Adipose tissue (tissue), 3 donors: Measurements from ENCODE around the gene SLC25A19. TPM values are rescaled to one million over a fixed set of nuclear protein-coding genes. Genes with fewer than 3 reads are reported as not detected.
A peak's percentile ranks its signal among the peaks of the same experiment; 100 is the strongest.
"Not testable (repeated sequence)": the region's sequence is repeated elsewhere in the genome, so short reads cannot be mapped to it uniquely, and the experiment has no call there.

Source experiments
- H3K27ac ChIP-seq: one replicate; pipeline ENCODE4 v1.5.1; 2013; ENCODE audit warnings: low read depth, low read length
- WGBS, 3 donors: extraction: QIAGEN DNeasy Blood & Tissue Kit; methylation state at CpG; one replicate each; pipeline ENCODE4 v1.1.7; 2013; 5-methylcytosine and 5-hydroxymethylcytosine counted together
- polyA plus RNA-seq, 3 donors: library from polyadenylated mRNA; stranded (reverse); fragments of 200-250 nt; gene quantifications; one replicate each; pipeline ENCODE4 v1.2.3, GENCODE V29; 2013
- donor health status: healthy with polysubstance abuse.
- donor health status: Bipolar disorder and iron deficiency.
- donor health status: healthy.

SLC25A19 gene
- polyA plus RNA-seq, 3 donors = 8.1 to 13.8 (median 12.4) TPM

DNA sequence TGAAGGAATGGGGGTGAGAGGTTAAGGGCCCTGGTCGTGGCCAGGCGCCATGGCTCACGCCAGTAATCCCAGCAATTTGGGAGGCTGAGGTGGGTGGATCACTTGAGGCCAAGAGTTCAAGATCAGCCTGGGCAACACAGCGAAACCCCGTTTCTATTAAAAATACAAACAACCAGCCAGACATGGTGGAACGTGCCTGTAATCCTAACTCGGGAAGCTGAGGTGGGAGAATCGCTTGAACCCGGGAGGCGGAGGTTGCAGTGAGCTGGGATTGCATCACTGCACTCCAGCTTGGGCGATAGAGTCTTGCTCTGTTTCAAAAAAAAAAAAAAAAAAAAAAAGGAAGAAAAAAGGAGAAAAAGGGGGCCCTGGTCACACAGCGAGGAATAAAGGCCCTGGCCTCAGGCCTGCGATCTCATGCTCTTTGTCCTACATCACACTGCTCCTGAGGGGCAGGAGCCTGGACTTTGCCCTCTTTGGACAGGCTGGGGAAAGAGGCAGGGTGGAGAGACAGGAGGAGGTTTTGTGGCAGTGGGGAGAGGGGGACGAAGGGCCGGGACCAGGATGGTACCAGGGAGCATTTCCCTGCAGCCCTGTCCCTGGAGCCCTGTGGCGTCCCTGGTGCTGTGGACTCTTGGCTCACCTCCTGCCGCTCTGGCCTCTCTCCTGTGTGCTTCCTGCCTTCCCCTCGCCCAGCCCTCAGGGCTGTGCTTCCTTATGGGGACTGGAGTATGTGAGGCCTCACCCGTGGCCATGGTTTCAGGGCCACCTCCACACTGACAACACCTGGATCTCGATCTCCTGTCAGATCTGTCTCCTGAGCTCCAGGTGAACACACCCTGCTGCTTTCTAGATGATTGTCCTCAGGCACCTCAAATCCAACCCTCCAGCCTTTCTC, 19.7 kb upstream of the SLC25A19 start:
- WGBS, 3 donors = 26 to 47% (median 37%) methylated on average over 20 of the region's 20 CpGs
- H3K27ac ChIP-seq = peak overlapping the region; percentile 72

DNA sequence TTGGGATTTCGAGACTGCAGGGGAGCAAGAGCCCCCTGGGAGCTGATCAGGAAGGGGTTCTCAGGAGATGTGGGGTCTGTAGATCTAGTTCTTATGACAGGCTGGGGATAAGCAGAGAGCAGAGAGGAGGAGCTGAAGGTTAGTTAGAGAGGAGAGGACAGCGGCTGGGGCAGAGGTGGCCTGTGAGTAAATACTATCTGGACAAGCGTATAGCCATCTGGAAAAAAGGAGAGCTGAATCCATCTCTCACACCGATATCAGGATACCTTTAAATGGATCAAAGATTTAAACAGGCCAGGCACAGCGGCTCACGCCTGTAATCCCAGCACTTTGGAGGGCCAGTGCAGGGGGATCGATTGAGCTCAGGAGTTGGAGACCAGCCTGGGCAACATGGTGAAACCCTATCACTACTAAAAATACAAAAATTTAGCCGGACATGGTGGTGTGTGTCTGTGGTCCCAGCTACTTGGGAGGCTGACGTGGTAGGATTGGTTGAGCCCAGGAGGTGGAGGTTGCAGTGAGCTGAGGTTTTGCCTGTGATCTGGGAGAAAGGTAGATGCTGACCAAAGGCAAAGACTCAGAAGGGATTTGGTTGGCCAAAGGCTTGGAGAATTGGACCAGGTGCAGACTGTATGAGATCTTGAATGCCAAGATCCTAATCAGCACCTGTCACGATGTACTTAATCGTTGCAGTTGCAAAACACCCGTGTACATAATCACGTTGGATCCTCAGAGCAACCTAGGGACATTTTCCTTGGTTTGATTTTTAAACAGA, 18.9 kb upstream of the SLC25A19 start:
- H3K27ac ChIP-seq = no peak overlapping the region
- WGBS, 3 donors = 70 to 74% (median 74%) methylated on average over 13 of the region's 13 CpGs

DNA sequence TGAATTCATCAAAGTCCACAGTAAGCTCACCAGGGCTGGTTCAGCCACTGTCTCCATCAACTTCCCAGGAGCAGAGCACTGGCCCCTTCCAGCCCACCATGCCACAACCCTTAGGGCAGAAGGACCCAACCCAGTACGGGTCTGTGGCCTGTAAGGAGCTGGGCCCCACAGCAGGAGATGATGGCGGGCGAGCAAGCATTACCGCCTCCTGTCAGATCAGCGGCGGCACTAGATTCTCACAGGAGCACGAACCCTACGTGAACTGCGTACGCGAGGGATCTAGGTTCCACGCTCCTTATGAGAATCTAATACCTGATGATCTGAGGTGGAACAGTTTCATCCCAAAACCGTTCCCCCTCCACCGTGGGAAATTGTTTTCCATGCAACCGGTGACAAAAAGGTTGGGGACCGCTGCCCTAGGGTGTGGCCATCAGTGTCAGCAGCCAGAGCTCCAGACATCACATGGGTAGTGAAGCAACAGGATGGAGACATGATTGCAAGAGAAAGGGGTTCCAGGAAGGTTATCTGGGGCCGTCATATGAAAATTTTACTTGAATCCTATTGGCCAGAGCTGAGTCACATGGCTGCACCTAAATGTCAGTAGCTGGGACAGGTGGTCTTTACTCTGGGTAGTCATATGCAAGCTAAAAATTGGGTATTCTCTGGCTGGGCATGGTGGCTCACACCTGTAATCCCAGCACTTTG, 12.4 kb upstream of the SLC25A19 start:
- H3K27ac ChIP-seq = no peak overlapping the region
- 76 to 88% (median 77%) methylated on average over 17 of the region's 17 CpGs for WGBS, 3 donors

DNA sequence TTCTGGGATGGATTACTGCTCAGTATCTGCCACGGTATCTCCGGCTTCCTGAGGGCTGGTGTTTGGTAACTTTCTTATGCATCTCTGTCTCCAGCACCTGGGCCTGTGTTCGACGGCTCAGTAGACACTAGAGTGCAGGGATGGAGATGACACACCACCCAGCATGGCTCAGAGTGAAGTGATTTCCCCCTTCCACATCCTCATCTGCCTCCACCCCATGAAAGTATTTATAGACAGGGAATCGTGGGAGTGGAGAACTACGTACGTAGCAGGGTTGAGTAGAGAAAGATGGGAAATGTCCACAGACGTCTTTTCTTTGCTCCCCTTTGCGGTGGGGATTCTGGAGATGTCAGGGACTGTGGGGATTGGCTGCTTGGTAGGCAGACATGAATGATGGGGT, 11.8 kb upstream of the SLC25A19 start:
- no peak overlapping the region for H3K27ac ChIP-seq
- whole genome bisulfite sequencing, 3 donors = 65 to 76% (median 73%) methylated on average over 9 of the region's 9 CpGs

DNA sequence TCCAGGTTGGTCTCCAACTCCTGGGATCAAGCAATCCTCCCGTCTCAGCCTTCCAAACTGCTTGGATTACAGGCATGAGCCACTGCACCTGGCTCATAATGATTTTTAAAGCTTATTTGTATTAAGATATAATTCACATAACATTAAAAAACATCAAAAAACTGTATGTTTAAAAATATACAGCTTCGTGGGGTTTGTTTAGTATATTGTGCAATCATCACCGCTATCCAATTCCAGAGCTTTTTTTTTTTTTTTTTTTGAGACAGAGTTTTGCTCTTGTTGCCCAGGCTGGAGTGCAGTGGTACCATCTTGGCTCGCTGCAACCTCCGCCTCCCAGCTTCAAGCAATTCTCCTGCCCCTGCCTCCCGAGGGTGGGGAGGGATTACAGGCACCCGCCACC, 11.0 kb upstream of the SLC25A19 start:
- WGBS, 3 donors = 69 to 80% (median 72%) methylated on average over 7 of the region's 7 CpGs

DNA sequence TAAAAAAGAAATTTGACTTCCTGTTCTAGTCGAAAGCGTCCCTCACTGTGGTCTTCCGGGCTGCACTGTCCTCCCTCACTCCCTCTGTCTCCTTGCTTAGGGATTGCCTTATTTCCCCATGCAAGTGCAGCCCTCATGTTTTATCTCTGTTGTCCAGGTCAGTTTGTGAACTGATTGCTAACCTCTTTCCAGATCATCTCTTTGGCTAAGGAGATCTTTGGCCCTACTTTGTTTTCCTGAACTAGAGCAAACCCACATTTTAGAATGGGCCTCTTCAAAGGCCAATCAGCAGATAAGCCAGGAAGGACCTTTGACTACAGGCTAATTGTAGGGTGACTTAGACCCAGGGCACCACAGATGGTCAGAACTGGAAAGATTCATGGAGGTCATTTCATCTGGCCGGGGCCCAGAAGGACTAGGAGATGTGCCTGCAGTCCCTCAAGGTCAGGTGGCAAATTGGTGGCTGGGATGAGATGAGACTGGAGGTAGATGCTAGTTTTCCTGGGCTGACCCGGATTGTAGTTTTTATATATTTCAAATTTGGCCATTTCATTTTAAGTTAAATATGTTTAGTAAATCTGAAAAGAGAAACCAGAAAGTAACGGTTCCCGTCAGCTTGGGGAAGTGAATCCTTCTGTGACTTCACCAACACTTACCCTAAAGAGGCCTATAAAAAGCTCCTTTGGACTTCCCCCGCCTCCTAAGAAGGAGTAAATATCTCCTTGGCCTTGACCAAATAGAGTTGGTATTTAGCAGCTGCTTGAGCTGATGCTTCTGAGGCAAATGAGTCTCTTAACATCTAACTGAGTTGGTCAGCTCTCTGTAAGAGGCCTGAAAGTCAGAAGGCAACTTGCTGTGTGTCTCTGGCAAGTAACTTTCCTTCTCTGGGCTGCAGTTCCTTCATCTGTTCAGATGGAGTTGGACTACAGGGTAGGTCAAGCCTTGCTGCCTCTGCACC, 6.2 kb upstream of the SLC25A19 start:
- H3K27ac ChIP-seq = peak overlapping the region; percentile 44
- 55 to 82% (median 70%) methylated on average over 8 of the region's 8 CpGs for WGBS, 3 donors

More for the DNA sequence above, 11.0 kb upstream of the SLC25A19 start:
- no peak overlapping the region for H3K27ac ChIP-seq

DNA sequence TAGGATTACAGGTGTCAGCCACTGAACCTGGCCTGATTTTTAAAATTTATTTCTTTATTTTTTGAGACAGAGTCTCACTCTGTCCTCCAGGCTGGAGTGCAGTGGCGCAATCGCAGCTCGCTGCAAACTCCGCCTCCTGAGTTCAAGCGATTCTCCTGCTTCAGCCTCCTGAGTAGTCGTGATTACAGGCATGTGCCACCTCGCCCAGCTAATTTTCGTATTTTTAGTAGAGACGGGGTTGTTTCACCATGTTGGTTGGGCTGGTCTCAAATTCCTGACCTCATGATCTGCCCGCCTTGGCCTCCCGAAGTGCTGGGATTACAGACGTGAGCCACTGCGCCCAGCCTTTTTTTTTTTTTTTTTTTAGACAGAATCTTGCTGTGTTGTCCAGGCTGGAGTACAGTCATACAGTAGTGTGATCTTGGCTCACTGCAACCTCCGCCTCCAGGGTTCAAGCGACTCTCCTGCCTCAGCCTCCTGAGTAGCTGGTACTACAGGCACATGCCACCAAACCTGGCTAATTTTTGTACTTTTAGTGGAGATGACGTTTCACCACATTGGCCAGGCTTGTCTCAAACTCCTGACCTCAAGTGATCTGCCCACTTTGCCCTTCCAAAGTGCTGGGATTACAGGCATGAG, 3.7 kb upstream of the SLC25A19 start:
- 64 to 84% (median 65%) methylated on average over 15 to 16 of the region's 16 CpGs for WGBS, 3 donors
- not testable (repeated sequence) for H3K27ac ChIP-seq

DNA sequence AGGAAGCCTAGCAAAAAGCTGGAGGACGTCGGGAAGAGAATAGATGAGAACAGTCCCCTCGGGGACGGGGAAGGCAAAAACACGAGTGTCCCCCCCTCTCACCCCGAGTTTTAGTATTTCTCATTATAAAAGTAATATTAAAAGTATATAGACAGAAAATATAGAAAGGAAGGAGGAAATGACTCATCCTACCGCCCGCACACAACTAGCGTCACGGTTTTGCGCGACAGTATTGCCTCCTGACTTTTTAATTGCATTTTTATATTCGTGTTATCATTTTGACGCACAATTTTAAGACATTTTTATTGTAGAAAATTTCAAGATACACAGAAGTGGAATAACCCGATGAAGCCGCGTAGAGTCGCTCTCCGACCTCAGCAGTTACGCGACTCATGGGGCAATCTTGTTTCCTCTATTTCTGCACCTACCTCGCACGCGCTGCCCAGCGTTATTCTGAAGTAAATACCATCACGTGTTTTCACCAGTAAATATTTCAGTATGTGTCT, 652 bp upstream of the SLC25A19 start:
- WGBS, 3 donors = 2 to 4% (median 3%) methylated on average over 26 of the region's 26 CpGs
- H3K27ac ChIP-seq = peak overlapping the region; percentile 52

DNA sequence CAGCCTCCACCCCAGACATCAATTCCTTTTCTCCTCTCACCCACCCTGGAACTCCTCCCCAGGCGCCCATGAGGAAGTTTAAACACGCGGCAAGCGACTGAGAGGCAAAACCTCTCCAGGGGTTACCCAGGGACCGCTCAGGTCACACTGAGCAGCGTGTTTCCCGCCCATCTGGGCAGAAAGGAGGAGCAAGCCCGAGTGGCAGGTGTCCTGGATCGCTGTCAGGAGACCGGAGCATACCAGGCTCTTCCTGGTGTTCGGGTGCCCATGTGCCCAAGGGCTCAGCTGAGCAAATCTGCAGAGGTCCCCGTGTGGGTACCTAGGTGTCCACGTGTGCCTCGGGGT, 491 bp downstream of the SLC25A19 start:
- 0 to 2% (median 1%) methylated on average over 14 of the region's 14 CpGs for WGBS, 3 donors
- no peak overlapping the region for H3K27ac ChIP-seq

DNA sequence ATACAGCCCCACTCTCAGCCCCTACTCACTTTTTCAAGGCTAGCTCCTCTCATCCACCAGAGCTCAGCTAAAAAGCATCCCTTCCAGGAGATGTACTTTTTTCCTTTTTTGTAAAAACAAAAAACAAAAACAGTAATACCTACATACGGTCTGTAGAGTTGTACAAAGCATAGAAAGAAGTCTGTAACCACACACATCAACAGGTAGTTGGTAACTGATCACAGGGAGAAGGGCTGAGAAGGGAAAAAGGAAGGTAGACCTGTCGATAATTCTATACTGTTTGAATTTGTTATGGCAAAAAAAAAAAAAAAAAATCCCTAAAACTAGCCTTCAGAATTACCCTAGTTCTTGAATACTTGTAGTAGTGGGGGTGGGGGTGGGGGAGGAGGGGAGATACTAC, 874 bp downstream of the SLC25A19 start:
- H3K27ac ChIP-seq = no peak overlapping the region
- 3 to 34% (median 23%) methylated on average over 2 of the region's 2 CpGs for WGBS, 3 donors

DNA sequence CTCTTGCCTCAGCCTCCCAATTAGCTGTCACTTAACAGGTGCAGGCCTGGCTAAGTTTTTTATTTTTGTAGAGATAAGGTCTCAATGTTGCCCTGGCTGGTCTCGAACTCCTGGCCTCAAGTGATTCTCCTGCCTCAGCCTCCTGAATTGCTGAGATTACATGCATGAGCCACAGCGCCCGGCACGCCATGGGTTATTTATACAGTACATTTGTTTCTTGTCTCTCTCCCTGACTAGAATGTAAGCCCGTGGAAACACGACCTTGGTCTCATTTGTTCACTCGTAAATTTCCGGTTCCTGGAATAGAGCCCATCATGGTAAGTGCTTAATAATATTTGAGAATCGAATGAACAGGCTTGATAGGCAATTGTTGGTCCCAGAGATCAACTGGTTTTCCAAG, 2.0 kb downstream of the SLC25A19 start:
- WGBS, 3 donors = 45 to 88% (median 87%) methylated on average over 9 of the region's 9 CpGs
- H3K27ac ChIP-seq = no peak overlapping the region

DNA sequence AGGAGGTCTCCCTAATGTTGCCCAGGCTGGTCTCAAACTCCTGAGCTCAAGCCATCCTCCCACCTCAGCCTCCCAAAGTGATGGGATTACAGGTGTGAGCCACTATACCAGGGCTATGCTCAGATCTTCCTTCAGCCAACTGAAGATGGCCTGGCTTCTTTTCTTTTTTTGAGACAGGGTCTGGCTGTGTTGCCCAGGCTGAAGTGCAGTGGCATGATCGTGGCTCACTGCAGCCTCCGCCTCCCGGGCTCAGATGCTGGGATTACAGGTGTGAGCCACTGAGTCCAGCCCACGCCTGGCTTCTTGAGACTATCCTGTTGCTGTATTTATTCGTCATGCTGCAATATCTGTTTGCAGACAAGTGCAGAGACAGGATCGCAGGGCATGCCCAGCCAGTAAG, 4.1 kb downstream of the SLC25A19 start:
- H3K27ac ChIP-seq = no peak overlapping the region
- WGBS, 3 donors = 87 to 93% (median 87%) methylated on average over 6 of the region's 6 CpGs

DNA sequence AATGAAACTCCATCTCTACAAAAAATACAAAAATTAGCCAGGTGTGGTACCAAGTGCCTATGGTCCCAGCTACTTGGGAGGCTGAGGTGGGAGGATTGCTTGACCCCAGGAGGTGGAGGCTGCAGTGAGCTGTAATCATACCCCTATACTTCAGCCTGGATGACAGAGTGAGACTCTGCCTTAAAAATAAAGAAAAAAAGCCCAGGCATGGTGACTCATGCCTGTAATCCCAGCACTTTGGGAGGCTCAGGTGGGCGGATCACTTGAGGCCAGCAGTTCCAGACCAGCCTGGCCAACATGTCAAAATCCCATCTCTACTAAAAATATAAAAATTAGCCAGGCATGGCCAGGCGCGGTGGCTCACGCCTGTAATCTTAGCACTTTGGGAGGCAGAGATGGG, 9.0 kb downstream of the SLC25A19 start:
- 91 to 93% (median 93%) methylated on average over 4 of the region's 4 CpGs for WGBS, 3 donors
- not testable (repeated sequence) for H3K27ac ChIP-seq

DNA sequence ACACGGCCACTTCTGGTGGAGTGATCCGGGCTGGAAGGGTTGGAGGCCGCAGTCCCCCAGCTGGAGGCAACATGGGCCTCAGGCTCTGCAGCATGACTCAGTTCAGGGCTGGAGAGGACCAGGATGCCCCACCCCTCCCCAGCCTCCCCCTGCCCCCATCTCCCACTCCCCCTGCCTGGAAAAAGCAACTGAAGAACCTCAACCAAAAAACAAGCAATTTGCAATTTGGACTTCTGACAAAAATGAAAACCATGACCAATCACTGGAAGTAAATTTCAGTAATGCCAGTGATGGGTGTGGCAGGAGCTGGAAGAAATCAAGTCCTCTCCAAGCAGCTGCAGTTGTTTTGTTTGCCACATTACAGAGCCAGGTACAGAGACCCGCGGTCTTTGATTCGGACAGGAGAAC, 11.6 kb downstream of the SLC25A19 start:
- 78 to 91% (median 84%) methylated on average over 6 of the region's 6 CpGs for WGBS, 3 donors
- no peak overlapping the region for H3K27ac ChIP-seq

DNA sequence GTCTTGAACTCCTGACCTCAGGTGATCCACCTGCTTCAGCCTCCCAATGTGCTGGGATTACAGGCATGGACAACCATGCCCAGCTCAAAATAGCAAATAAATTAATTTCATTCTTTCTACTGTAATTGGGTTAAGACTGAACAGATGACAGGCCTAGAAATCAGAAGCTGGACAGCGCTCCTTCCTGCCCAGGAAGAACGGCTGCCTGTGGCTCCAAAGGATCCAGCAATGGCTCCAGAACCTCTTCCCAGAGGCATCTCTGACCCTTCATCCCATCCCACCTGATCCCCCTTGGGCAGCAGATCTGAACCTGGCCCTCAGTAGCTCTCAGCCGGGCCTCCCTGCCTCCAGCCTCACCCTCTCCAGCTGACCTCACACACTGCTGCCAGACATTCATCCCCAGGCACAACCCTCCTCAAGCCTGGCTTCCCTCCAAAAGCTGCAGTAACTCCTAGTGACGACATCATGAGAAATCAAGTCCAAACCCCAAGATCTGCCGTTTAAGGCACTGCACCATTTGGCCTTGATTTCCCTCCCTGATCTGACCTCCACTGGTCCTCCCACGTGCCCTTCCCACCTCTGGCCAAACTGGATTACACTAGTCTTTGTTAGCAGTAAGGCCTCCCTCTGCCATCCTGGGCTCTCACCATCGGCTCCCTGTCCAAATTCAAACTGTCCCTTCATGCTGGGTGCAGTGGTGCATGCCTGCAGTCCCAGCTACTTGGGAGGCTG, 15.1 kb downstream of the SLC25A19 start:
- H3K27ac ChIP-seq = no peak overlapping the region
- 58 to 79% (median 61%) methylated on average over 7 of the region's 7 CpGs for WGBS, 3 donors

DNA sequence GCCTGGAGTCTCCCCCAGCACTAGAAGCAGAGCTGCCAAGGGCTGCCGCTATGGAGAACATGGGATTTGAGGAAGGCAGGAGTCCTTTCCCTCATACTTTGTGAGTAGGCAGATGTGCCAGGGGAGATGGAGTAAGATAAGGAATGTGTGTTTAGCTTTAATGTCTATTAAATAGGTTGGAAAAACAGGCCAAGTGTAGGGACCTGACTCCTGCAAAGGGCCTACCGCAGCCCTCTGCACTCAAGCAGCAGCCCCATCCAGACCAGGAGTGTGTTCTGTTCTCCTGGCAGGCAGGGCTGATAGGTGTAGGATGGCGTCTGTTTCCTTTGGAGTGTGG, 16.4 kb downstream of the SLC25A19 start:
- H3K27ac ChIP-seq = no peak overlapping the region
- 54 to 71% (median 65%) methylated on average over 3 of the region's 3 CpGs for WGBS, 3 donors
